Measurements from ENCODE around the gene USP36. TPM values are rescaled to one million over a fixed set of nuclear protein-coding genes. Genes with fewer than 3 reads are reported as not detected.
A peak's percentile ranks its signal among the peaks of the same experiment; 100 is the strongest.

The USP36 gene
- total RNA-seq, 1 donor from 2014 or later = 21.6 TPM

- TF ChIP-seq CTCF (IDR thresholded peaks at IDR 0.05; ENCODE audit: insufficient read depth, low read length, severe bottlenecking) = no peak
- no peaks in the 10 kb centered on the region for H3K27me3 ChIP-seq (ENCODE audit: control insufficient read depth, insufficient read depth, low read length)
- peak; percentile 29 for DNase-seq (ENCODE audit: low read depth)
- no peaks in the 10 kb centered on the region for H3K36me3 ChIP-seq (ENCODE audit: control insufficient read depth, insufficient read depth, low read length)
- no peak overlapping the region for H3K4me3 ChIP-seq (ENCODE audit: low read depth, low read length)
- FAIRE-seq = no peak
Observed at GRCh38 chr17:78844301-78845005, 3.8 kb upstream of the USP36 start.

- H3K4me3 ChIP-seq (ENCODE audit: low read depth, low read length) = no peak overlapping the region
- H3K27me3 ChIP-seq (ENCODE audit: control insufficient read depth, insufficient read depth, low read length) = no peaks in the 10 kb centered on the region
- peak; percentile 88 for TF ChIP-seq CTCF (IDR thresholded peaks at IDR 0.05; ENCODE audit: insufficient read depth, low read length, severe bottlenecking)
- DNase-seq (ENCODE audit: low read depth) = peak; percentile 27
- no peak for FAIRE-seq
- H3K36me3 ChIP-seq (ENCODE audit: control insufficient read depth, insufficient read depth, low read length) = no peaks in the 10 kb centered on the region
Observed at GRCh38 chr17:78842881-78843565, 2.4 kb upstream of the USP36 start.

- no peak for TF ChIP-seq CTCF (IDR thresholded peaks at IDR 0.05; ENCODE audit: insufficient read depth, low read length, severe bottlenecking)
- Histone ChIP-seq H3K36me3 (ENCODE audit: control insufficient read depth, insufficient read depth, low read length) (peaks cover 17% of the 10 kb centered on the region), H3K27me3 (ENCODE audit: control insufficient read depth, insufficient read depth, low read length) (no peaks in the 10 kb centered on the region), H3K4me3 (ENCODE audit: low read depth, low read length) (peak overlapping the region; percentile 87)
- no peak for FAIRE-seq
- DNase-seq (ENCODE audit: low read depth) = no peak
Observed at GRCh38 chr17:78840530-78840779, 159 bp downstream of the USP36 start.

- Histone ChIP-seq H3K4me3 (ENCODE audit: low read depth, low read length) (peak overlapping the region; percentile 87), H3K36me3 (ENCODE audit: control insufficient read depth, insufficient read depth, low read length) (peaks cover 21% of the 10 kb centered on the region), H3K27me3 (ENCODE audit: control insufficient read depth, insufficient read depth, low read length) (no peaks in the 10 kb centered on the region)
- no peak for TF ChIP-seq CTCF (IDR thresholded peaks at IDR 0.05; ENCODE audit: insufficient read depth, low read length, severe bottlenecking)
- peak; percentile 4 for DNase-seq (ENCODE audit: low read depth)
- FAIRE-seq = no peak
Observed at GRCh38 chr17:78839762-78840529, 668 bp downstream of the USP36 start.

- Histone ChIP-seq H3K4me3 (ENCODE audit: low read depth, low read length) (peak overlapping the region; percentile 87), H3K27me3 (ENCODE audit: control insufficient read depth, insufficient read depth, low read length) (no peaks in the 10 kb centered on the region), H3K36me3 (ENCODE audit: control insufficient read depth, insufficient read depth, low read length) (peaks cover 22% of the 10 kb centered on the region)
- no peak for TF ChIP-seq CTCF (IDR thresholded peaks at IDR 0.05; ENCODE audit: insufficient read depth, low read length, severe bottlenecking)
- DNase-seq (ENCODE audit: low read depth) (peak; percentile 86), FAIRE-seq (no peak)
Observed at GRCh38 chr17:78839235-78839761, 1.3 kb downstream of the USP36 start.
